ENCODE measurements around the gene ADAD2.

Gene ADAD2

GRCh38 chr16:84205976-84206691 lies 15.2 kb downstream of the ADAD2 start:
- TF ChIP-seq CTCF (IDR thresholded peaks at IDR 0.05; ENCODE audit: insufficient read depth, low read length, missing control alignments), result no peak
- no peak for DNase-seq (ENCODE audit: low read depth, low spot score)
- no peak overlapping the region for H3K4me3 ChIP-seq (ENCODE audit: low read depth, low read length)
- CTCF ChIA-PET, result no interaction called here
- POLR2A ChIA-PET, result no interaction called here

- H3K4me3 ChIP-seq (ENCODE audit: low read depth, low read length), result no peak overlapping the region
- DNase-seq (ENCODE audit: low read depth, low spot score), result no peak
- POLR2A ChIA-PET, result no interaction called here
- no peak for TF ChIP-seq CTCF (IDR thresholded peaks at IDR 0.05; ENCODE audit: insufficient read depth, low read length, missing control alignments)
- CTCF ChIA-PET, result interaction anchor here (1.3 kb wide), 1 partner anchor 21 kb away, joined by 3 read pairs; the partner anchor contains the start of gene TAF1C
Measured at GRCh38 chr16:84207251-84207650, 16.3 kb downstream of the ADAD2 start.

- TF ChIP-seq CTCF (IDR thresholded peaks at IDR 0.05; ENCODE audit: insufficient read depth, low read length, missing control alignments), result no peak
- ChIA-PET CTCF (interaction anchor here (1.3 kb wide), 1 partner anchor 21 kb away, joined by 3 read pairs; the partner anchor contains the start of gene TAF1C), POLR2A (no interaction called here)
- DNase-seq (ENCODE audit: low read depth, low spot score), result no peak
- H3K4me3 ChIP-seq (ENCODE audit: low read depth, low read length), result no peak overlapping the region
Measured at GRCh38 chr16:84207879-84208278, 16.9 kb downstream of the ADAD2 start.

DNA sequence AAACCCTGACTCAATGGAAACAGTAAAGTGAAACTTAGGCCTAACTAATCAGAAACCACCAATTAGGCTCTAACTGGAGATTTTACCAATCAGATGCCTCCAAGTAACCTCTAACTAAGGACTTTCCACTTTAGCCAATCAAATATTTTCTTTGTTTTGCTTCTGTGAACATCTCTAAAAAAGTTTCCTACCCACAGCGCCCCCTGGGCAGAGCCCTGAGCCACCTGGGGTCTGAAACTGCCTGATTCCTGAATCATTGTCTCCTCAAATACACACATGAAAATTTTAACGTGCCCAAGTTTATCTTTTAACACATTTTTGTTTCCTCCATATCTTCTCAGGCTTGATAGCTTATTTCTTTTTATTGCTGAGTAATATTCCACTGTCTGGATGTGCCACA lies 19.0 kb downstream of the ADAD2 start:
- ChIA-PET POLR2A (no interaction called here), CTCF (interaction anchor here (0.5 to 1.3 kb wide), 4 partner anchors 11 to 23 kb away, joined by 3 to 5 read pairs (median 3); partner anchors contain the start of gene TAF1C)
- DNase-seq (ENCODE audit: low read depth, low spot score), result no peak

DNA sequence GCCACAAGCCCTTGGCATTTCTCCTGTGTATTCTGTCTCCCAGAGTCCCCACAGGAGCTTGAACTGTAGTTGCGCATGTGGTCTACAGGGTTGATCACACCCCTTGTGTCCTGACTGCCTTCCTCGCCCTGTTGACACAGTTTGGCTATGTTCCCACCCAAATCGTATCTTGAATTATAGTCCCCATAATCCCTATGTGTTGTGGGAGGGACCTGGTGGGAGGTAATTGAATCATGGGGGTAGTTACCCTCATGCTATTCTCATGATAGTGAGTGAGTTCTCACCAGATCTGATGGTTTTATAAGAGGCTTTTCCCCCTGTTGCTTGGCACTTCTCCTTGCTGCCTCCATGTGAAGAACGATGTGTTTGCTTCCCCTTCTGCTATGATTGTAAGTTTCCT lies 21.2 kb downstream of the ADAD2 start:
- POLR2A ChIA-PET, result no interaction called here
- no peak for DNase-seq (ENCODE audit: low read depth, low spot score)
- TF ChIP-seq CTCF (IDR thresholded peaks at IDR 0.05; ENCODE audit: insufficient read depth, low read length, missing control alignments), result no peak
- H3K4me3 ChIP-seq (ENCODE audit: low read depth, low read length), result no peak overlapping the region
- CTCF ChIA-PET, result no interaction called here

More for the DNA sequence above, 19.0 kb downstream of the ADAD2 start:
- H3K4me3 ChIP-seq (ENCODE audit: low read depth, low read length), result no peak overlapping the region
- TF ChIP-seq CTCF (IDR thresholded peaks at IDR 0.05; ENCODE audit: insufficient read depth, low read length, missing control alignments), result no peak

DNA sequence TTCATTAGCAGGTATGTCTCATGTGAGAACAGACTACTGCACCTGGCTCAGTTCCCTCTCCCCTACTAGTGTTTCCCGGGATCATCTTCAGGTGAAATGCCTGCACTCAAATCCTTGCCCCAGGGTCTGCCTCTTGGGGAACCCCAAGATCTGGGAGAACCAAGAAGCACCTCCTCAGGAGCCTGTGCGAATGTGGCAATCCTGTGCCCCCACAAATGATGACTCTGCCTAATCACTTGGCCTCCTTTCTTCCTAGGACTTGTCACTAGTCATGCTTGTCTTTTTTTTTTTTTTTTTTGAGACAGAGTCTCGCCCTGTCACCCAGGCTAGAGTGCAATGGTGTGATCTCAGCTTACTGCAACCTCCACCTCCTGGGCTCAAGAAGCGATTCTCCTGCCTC lies 21.7 kb downstream of the ADAD2 start:
- no peak for DNase-seq (ENCODE audit: low read depth, low spot score)
- no peak for TF ChIP-seq CTCF (IDR thresholded peaks at IDR 0.05; ENCODE audit: insufficient read depth, low read length, missing control alignments)
- CTCF ChIA-PET, result no interaction called here
- POLR2A ChIA-PET, result no interaction called here
- H3K4me3 ChIP-seq (ENCODE audit: low read depth, low read length), result no peak overlapping the region

Measured in AG04449 (cell line).